ENCODE results near the gene CD38.
A peak's percentile ranks its signal among the peaks of the same experiment; 100 is the strongest.

- TF ChIP-seq, protein P1, sequence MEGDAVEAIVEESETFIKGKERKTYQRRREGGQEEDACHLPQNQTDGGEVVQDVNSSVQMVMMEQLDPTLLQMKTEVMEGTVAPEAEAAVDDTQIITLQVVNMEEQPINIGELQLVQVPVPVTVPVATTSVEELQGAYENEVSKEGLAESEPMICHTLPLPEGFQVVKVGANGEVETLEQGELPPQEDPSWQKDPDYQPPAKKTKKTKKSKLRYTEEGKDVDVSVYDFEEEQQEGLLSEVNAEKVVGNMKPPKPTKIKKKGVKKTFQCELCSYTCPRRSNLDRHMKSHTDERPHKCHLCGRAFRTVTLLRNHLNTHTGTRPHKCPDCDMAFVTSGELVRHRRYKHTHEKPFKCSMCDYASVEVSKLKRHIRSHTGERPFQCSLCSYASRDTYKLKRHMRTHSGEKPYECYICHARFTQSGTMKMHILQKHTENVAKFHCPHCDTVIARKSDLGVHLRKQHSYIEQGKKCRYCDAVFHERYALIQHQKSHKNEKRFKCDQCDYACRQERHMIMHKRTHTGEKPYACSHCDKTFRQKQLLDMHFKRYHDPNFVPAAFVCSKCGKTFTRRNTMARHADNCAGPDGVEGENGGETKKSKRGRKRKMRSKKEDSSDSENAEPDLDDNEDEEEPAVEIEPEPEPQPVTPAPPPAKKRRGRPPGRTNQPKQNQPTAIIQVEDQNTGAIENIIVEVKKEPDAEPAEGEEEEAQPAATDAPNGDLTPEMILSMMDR (conservative IDR thresholded peaks at IDR 0.05 in 1 of 2, IDR thresholded peaks at IDR 0.05 in 1 of 2; ENCODE audit: low read depth in 1 of 2, low read length in 2 of 2) = peak; percentile 70 to 81
- no peak for TF ChIP-seq EZH2 (IDR thresholded peaks at IDR 0.05; ENCODE audit: low read length, missing control alignments)
These were observed 27.7 kb downstream of the CD38 start for GRCh38 chr4:15805583-15806517.

Measured in fibroblast of lung (primary cell).